Measurements from ENCODE around the gene FAM78A.

FAM78A gene

GRCh38 chr9:131258698-131259431, 17.4 kb downstream of the FAM78A start:
- no peak for DNase-seq (ENCODE audit: low read depth, low spot score)
- POLR2A ChIA-PET: no interaction called here
- TF ChIP-seq CTCF (IDR thresholded peaks at IDR 0.05; ENCODE audit: insufficient read depth, low read length, missing control alignments): no peak

GRCh38 chr9:131258186-131258585, 18.1 kb downstream of the FAM78A start:
- DNase-seq (ENCODE audit: low read depth, low spot score): no peak
- ChIA-PET POLR2A (no interaction called here), CTCF (interaction anchor here (0.5 to 1.4 kb wide), 3 partner anchors 81 to 239 kb away, joined by 3 to 5 read pairs (median 3); no protein-coding TSS in a partner anchor)
- no peak overlapping the region for H3K4me3 ChIP-seq (ENCODE audit: low read depth, low read length)
- TF ChIP-seq CTCF (IDR thresholded peaks at IDR 0.05; ENCODE audit: insufficient read depth, low read length, missing control alignments): no peak

More at GRCh38 chr9:131258698-131259431, 17.4 kb downstream of the FAM78A start:
- no peak overlapping the region for H3K4me3 ChIP-seq (ENCODE audit: low read depth, low read length)
- CTCF ChIA-PET: interaction anchor here (1.4 kb wide), 1 partner anchor 82 kb away, joined by 5 read pairs; no protein-coding TSS in a partner anchor

GRCh38 chr9:131257266-131258025, 18.9 kb downstream of the FAM78A start:
- H3K4me3 ChIP-seq (ENCODE audit: low read depth, low read length): no peak overlapping the region
- no peak for DNase-seq (ENCODE audit: low read depth, low spot score)
- TF ChIP-seq CTCF (IDR thresholded peaks at IDR 0.05; ENCODE audit: insufficient read depth, low read length, missing control alignments): no peak
- POLR2A ChIA-PET: no interaction called here
- CTCF ChIA-PET: interaction anchor here (0.5 to 1.4 kb wide), 3 partner anchors 80 to 238 kb away, joined by 3 to 5 read pairs (median 3); no protein-coding TSS in a partner anchor

GRCh38 chr9:131255676-131256197, 20.6 kb downstream of the FAM78A start:
- CTCF ChIA-PET: interaction anchor here (1.1 kb wide), 2 partner anchors 10 to 81 kb away, joined by 3 to 4 read pairs; no protein-coding TSS in a partner anchor
- POLR2A ChIA-PET: interaction anchor here (1.1 kb wide), 1 partner anchor 18 kb away, joined by 4 read pairs; no protein-coding TSS in a partner anchor
- no peak for DNase-seq (ENCODE audit: low read depth, low spot score)
- no peak for TF ChIP-seq CTCF (IDR thresholded peaks at IDR 0.05; ENCODE audit: insufficient read depth, low read length, missing control alignments)
- no peak overlapping the region for H3K4me3 ChIP-seq (ENCODE audit: low read depth, low read length)

- ChIA-PET POLR2A (interaction anchor here (0.7 kb wide), 1 partner anchor 75 kb away, joined by 3 read pairs; no protein-coding TSS in a partner anchor), CTCF (interaction anchor here (1.2 kb wide), 1 partner anchor 9 kb away, joined by 4 read pairs; no protein-coding TSS in a partner anchor)
- TF ChIP-seq CTCF (IDR thresholded peaks at IDR 0.05; ENCODE audit: insufficient read depth, low read length, missing control alignments): no peak
- DNase-seq (ENCODE audit: low read depth, low spot score): no peak
- no peak overlapping the region for H3K4me3 ChIP-seq (ENCODE audit: low read depth, low read length)
Observed at GRCh38 chr9:131254626-131255025, 21.7 kb downstream of the FAM78A start.

Data from AG04449 (cell line).